Astrocyte of the spinal cord (primary cell): ENCODE measurements around the gene SPI1.

ENCODE experiments used
- DNase-seq: peaks from one replicate; pipeline ENCODE4 v3.0.0; 2011; ENCODE audit warnings: low read depth, low spot score
- H3K4me3 ChIP-seq: 2 replicates; pipeline ENCODE4 v1.5.1; 2011; ENCODE audit warnings: low read depth, mild to moderate bottlenecking, low read length, moderate library complexity
- CTCF ChIP-seq: IDR thresholded peaks from 2 replicates; pipeline ENCODE4 v1.5.1; 2012; ENCODE audit warnings: low read depth, mild to moderate bottlenecking, low read length, inconsistent platforms
- in situ Hi-C: cut with HindIII; loops from 2 replicates; pipeline ENCODE4 v1.10.0; 2017; ENCODE audit warnings: low sequenced_read_pairs

SPI1 gene

GRCh38 chr11:47384498-47384897, 6.2 kb upstream of the SPI1 start:
- no peak overlapping the region for H3K4me3 ChIP-seq
- DNase-seq, result no peak
- in situ Hi-C loops, result no loop called here
- no peak for TF ChIP-seq CTCF

- in situ Hi-C loops, result no loop called here
- TF ChIP-seq CTCF, result no peak
- DNase-seq, result no peak
- no peak overlapping the region for H3K4me3 ChIP-seq
Measured at GRCh38 chr11:47383071-47383470, 4.7 kb upstream of the SPI1 start.

GRCh38 chr11:47380078-47380477, 1.7 kb upstream of the SPI1 start:
- TF ChIP-seq CTCF, result no peak
- no peak for DNase-seq
- H3K4me3 ChIP-seq, result no peak overlapping the region
- in situ Hi-C loops, result no loop called here

GRCh38 chr11:47379317-47379716, 970 bp upstream of the SPI1 start:
- DNase-seq, result no peak
- no peak overlapping the region for H3K4me3 ChIP-seq
- no peak for TF ChIP-seq CTCF
- in situ Hi-C loops, result no loop called here

- H3K4me3 ChIP-seq, result no peak overlapping the region
- no peak for DNase-seq
- no peak for TF ChIP-seq CTCF
- in situ Hi-C loops, result no loop called here
Measured at GRCh38 chr11:47378836-47379170, 456 bp upstream of the SPI1 start.

DNA sequence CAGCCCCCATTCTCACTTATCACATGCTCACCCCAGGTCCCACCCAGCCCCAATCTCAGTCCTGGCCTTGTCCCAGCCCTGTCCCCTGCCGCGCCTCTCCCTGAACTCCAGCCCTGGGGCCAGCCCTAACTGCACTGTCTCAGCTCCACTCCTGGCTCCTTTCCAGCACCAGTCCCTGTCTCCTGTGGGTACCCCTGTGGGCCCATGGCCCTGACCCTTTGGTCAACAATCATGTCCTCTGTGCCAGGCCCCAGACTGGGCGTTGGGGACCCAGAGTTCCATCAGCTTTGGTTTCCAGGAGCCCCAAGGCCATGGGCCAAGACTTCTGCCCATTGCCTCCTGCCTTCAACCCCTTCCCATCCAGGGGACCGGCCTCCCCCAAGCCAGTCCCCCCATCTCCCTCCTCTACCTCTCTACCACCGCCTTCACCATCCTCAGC, 757 bp downstream of the SPI1 start:
- no peak overlapping the region for H3K4me3 ChIP-seq
- TF ChIP-seq CTCF, result no peak
- in situ Hi-C loops, result no loop called here

DNA sequence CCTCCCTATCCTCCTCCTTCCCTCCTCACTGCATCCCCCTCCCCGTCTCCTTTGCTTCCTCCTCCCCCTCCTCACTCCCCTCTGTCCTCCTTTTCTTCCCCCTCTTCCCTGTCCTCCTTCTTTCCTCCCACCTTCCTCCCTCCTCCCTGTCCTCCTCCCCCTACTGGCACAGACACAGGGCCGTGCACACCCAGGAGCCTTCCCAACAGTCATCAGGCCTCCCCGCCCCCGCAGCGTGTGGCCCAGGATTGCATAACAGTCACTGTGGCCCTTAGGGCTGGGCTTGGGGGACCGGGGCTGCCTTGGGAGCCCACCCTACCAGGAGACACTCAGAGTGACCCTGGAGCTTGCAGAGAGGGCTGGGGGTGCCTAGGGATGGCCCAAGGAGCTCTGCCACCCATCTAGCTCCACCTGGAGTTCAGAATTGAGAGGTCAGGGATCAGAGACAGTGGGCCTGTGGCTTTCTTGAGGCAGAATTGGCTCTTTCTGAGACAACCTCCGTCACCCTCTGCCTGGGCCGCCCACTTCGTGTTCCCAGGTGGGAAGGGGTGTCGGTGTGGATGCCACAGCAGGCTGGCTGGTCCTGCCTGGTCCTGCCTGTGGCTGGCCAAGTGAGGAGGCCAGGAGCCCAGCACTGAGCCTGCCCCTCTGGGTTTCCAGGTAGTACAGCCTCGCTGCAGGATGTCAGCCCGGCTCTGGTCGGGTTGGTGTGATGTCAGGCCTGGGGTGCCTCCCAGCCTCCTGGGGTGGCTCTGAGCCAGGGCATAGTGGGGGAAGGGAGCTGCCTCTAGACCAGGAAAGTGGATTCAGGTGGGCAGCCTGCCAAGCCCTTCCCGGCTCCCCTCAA, 1.6 kb downstream of the SPI1 start:
- H3K4me3 ChIP-seq, result no peak overlapping the region
- in situ Hi-C loops, result no loop called here
- no peak for TF ChIP-seq CTCF
- no peak for DNase-seq

More for the DNA sequence above, 757 bp downstream of the SPI1 start:
- no peak for DNase-seq
